HL-60 (cell line): ENCODE data around the gene PRSS50.

ENCODE experiments used
- POLR2AphosphoS5 ChIP-seq: IDR thresholded peaks from 2 replicates; pipeline ENCODE4 v1.6.1; 2012; ENCODE audit warnings: low read depth
- SPI1 ChIP-seq: IDR thresholded peaks from 2 replicates; pipeline ENCODE4 v1.6.1; 2012; ENCODE audit warnings: low read depth, mild to moderate bottlenecking, borderline replicate concordance
- TF ChIP-seq, protein P1 (sequence below): IDR thresholded peaks from one replicate; pipeline ENCODE4 v1.5.1; 2011; ENCODE audit warnings: low read length, control low read depth, inconsistent platforms; ENCODE audit not compliant: insufficient read depth
- TF ChIP-seq, protein P2 (sequence below): IDR thresholded peaks from 2 replicates; pipeline ENCODE4 v1.6.1; 2012; ENCODE audit warnings: low read depth; ENCODE audit not compliant: insufficient replicate concordance

DNA sequence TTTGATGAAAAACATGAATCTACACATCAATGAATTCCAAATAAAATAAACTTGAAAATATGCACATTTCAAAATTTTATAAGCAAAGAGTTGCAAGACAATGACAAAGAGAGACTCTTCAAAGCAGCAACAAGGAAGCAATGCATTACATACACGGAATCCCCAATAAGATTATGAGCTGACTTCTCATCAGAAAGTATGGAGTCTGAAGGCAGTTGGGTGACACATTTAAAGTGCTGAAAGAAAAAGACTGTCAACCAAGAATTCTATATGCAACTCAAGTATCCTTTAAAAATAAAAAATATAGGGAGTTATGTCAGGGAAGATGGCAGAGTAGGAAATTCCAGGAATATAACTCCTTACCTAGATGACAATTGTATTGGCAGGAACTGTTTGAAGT is 46.5 kb upstream of the PRSS50 start:
- TF ChIP-seq, protein P1, sequence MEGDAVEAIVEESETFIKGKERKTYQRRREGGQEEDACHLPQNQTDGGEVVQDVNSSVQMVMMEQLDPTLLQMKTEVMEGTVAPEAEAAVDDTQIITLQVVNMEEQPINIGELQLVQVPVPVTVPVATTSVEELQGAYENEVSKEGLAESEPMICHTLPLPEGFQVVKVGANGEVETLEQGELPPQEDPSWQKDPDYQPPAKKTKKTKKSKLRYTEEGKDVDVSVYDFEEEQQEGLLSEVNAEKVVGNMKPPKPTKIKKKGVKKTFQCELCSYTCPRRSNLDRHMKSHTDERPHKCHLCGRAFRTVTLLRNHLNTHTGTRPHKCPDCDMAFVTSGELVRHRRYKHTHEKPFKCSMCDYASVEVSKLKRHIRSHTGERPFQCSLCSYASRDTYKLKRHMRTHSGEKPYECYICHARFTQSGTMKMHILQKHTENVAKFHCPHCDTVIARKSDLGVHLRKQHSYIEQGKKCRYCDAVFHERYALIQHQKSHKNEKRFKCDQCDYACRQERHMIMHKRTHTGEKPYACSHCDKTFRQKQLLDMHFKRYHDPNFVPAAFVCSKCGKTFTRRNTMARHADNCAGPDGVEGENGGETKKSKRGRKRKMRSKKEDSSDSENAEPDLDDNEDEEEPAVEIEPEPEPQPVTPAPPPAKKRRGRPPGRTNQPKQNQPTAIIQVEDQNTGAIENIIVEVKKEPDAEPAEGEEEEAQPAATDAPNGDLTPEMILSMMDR, result no peak
- TF ChIP-seq, protein P2, sequence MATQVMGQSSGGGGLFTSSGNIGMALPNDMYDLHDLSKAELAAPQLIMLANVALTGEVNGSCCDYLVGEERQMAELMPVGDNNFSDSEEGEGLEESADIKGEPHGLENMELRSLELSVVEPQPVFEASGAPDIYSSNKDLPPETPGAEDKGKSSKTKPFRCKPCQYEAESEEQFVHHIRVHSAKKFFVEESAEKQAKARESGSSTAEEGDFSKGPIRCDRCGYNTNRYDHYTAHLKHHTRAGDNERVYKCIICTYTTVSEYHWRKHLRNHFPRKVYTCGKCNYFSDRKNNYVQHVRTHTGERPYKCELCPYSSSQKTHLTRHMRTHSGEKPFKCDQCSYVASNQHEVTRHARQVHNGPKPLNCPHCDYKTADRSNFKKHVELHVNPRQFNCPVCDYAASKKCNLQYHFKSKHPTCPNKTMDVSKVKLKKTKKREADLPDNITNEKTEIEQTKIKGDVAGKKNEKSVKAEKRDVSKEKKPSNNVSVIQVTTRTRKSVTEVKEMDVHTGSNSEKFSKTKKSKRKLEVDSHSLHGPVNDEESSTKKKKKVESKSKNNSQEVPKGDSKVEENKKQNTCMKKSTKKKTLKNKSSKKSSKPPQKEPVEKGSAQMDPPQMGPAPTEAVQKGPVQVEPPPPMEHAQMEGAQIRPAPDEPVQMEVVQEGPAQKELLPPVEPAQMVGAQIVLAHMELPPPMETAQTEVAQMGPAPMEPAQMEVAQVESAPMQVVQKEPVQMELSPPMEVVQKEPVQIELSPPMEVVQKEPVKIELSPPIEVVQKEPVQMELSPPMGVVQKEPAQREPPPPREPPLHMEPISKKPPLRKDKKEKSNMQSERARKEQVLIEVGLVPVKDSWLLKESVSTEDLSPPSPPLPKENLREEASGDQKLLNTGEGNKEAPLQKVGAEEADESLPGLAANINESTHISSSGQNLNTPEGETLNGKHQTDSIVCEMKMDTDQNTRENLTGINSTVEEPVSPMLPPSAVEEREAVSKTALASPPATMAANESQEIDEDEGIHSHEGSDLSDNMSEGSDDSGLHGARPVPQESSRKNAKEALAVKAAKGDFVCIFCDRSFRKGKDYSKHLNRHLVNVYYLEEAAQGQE, result no peak
- TF ChIP-seq POLR2AphosphoS5 (no peak), SPI1 (no peak)
